GM12872 (cell line): ENCODE results near the gene ABHD1.

Experiments
- CTCF ChIP-seq: IDR thresholded peaks from 3 replicates; pipeline ENCODE4 v1.5.1; 2011; ENCODE audit warnings: low read depth, mild to moderate bottlenecking, low read length, moderate library complexity; ENCODE audit not compliant: insufficient read depth

The ABHD1 gene

GRCh38 chr2:27143285-27143684 is 19.7 kb downstream of the ABHD1 start:
- TF ChIP-seq CTCF, result no peak

- TF ChIP-seq CTCF, result no peak
Measured at GRCh38 chr2:27145682-27146081, 22.1 kb downstream of the ABHD1 start.

- no peak for TF ChIP-seq CTCF
Measured at GRCh38 chr2:27147935-27148334, 24.3 kb downstream of the ABHD1 start.

- TF ChIP-seq CTCF, result no peak
Measured at GRCh38 chr2:27148801-27149439, 25.3 kb downstream of the ABHD1 start, which contains the start of gene TCF23. Gene TCF23 (plus strand): TSS chr2:27149004. CDS start chr2:27149134, 130 bp downstream.

- TF ChIP-seq CTCF, result no peak
Measured at GRCh38 chr2:27149570-27150405, 26.2 kb downstream of the ABHD1 start.

GRCh38 chr2:27150639-27151230 is 27.1 kb downstream of the ABHD1 start:
- no peak for TF ChIP-seq CTCF

- no peak for TF ChIP-seq CTCF
Measured at GRCh38 chr2:27152102-27152795, 28.6 kb downstream of the ABHD1 start.
